Bone marrow (tissue), 2 donors: ENCODE results near the gene CLEC4E.
"Not testable (repeated sequence)": the region's sequence is repeated elsewhere in the genome, so short reads cannot be mapped to it uniquely, and the experiment has no call there.

Source experiments
- DNase-seq, 2 donors: peaks; one replicate each; lab custom pipeline; 2025; lab: John Stamatoyannopoulos, UW

Gene CLEC4E

DNA sequence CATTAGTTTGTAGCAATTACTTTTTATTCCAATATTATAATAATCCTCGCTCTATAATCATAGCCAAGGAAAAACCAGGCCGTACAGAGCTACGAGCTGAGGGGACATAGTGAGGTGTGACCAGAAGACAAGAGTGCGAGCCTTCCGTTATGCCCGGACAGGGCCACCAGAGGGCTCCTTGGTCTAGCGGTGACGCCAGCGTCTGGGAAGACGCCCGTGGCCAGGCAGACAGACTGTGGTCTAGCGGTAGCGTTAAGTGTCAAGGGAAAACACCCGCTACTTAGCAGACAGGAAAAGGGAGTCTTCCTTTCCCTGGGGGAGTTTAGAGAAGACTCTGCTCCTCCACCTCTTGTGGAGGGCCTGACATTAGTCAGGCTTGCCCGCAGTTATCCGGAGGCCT lies 2.9 kb downstream of the CLEC4E start:
- not testable (repeated sequence) for DNase-seq

DNA sequence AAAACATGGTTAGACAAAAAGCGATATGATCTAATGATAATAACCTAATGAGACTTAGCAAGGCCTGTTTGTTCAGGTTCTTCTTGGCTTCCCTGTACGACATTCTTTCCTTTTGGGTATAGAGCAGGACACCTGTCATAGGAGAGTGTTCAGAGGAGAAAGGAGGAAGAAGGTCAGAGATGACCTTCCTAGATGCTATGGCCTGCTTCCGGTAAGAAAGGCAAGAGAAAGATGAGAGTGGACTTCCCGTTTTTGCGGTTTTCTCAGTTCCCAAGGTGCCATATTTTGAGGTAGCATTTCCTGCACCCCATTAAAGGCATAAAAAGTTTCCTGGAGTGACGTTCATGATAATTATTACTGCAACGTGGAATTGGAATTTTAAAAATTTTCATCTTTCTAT lies 8.7 kb downstream of the CLEC4E start:
- DNase-seq = no peak

DNA sequence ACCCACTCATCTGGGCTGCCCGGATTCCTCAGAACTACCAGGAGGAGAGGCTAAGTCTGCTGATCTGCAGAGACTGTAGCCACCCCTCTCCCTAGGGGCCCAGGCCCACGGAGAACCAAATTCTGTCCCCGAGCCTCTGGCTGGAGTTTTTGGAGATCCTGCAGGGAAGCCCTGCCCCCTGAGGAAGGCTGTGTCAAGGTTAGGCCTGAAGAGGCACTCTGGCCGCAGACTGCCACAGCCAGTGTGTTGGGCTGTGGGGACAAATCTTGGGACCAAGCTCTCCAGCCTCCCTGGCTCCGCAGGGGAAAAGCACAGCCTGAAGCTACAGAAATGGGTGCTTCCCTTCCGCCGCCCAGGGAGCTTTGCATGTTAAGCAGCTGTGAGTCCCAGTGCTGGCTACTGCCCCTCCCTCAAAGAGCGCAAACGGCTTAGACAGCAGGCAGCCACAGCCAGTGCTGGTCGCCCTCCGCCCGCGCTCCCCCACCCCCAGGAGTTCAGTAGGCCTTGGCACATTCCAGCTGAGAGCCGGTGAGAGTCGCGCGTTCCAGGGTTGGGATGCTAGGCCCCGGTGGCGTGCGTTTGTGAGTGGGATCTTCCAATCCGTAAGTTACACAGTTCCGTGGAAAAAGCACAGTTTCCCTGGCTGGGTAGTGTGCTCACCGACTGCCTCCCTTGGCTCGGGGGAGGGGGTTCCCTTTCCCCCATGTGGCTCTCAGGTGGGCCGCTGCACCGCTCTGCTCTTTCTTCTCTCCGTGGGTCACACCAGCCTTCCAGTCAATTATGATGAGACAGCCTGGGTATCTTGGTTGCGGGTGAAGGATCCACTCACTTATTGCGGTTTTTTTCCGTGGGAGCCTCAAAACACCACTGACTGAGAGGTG lies 13.2 kb downstream of the CLEC4E start:
- DNase-seq = no peak

DNA sequence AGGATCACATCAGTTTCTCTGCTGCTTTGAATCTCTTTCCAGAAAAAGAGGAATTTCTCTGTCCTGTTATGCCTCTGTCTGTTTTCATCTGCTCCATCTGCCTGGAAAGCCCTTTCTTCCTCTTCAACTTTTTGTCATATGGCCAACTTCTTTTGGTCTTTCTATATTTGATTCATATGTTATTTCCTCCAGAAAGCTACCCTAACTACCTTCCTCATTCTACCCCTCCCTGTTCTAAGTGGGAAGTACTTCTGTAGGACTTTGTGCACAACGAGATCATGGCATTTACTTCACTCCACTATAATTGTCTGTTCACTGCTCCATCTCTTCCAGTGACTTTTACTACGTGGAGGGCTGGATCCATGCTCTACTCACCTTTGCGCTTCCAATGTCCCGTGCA lies 21.5 kb downstream of the CLEC4E start:
- DNase-seq = no peak

DNA sequence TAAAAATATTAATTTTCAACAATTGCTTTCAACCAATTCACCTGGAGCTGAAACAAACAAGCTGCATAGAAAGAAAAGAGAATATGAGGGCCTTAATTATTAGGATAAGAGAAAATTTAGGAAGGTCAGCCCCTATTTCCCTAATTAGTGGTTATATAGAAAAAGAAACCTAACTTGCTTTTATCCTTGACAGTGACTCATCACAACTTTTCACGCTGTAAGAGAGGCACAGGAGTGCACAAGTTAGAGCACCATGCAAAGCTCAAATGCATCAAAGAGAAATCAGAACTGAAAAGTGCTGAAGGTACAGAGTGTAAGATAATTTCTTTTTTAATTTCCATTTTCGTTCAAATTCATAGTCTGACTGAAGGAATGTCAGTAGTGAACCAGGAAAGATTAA lies 22.7 kb downstream of the CLEC4E start:
- no peak for DNase-seq

DNA sequence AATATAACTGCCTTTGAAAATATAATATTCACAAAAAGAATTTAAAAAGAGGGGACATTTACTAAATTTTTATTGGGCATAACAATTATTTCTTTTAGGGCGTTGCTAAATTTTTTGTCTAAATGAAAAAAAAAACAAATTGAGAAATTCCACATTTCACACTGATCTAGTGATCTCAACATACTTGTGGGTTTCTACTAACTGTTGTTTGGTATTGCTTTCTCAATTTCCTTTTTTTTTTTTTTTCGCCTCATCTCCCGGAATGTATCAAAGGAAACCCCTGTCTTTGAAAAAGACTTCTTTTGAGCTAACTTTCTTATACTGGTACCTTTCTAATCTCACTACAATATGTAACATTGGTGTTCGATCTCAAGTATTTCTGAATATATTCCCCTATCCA lies 27.4 kb downstream of the CLEC4E start, which contains the start of gene CLEC4D:
CLEC4D (plus strand) TSS at position 248 of the 400 bp plus-strand sequence. CDS start 230 bp downstream, outside the sequence.
- DNase-seq = no peak

DNA sequence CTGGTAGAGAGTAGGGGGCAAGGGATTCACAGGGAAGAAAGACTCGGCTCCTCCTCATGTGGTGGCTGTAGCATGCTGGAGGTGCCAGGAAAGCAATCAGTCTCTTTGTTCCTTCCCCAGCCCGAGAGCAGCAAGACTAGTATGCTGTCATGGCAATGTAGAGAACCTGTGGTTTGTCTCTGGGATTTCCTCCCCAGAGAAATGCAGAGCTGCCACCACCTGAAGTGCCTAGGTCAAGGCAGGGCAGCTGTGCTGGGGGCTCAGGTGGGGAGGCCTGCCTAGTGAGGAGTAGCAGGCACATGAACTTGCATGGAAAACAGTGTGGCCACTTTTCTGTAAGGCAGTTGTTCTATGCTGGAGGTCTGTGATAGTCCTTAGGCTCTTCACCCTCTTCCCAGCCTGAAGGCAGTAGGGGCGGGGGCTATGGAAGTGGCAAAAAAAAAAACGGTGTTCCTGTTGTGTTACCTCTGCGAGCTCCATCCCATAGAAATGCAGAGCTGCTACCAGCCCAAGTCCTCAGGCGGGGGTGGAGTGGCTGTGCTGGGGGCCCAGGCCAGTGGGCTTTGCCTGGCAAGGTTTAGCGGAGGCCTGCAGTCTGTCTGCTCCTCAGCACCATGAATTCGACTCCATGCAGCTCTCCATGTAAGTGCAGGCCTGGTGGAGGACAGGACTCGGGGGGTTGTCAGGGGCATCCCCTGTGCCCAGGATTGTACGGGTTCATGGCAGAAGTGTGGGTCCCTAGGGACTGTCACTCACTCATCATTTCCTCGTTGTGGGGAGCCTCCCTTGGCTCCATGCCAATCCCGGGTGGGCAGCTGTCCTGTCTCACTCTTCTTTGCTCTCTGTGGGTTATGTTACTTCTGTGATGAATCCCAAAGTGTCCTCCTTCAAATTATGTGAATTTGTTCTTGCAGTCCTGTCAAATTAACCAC lies 31.5 kb downstream of the CLEC4E start:
- DNase-seq = no peak

DNA sequence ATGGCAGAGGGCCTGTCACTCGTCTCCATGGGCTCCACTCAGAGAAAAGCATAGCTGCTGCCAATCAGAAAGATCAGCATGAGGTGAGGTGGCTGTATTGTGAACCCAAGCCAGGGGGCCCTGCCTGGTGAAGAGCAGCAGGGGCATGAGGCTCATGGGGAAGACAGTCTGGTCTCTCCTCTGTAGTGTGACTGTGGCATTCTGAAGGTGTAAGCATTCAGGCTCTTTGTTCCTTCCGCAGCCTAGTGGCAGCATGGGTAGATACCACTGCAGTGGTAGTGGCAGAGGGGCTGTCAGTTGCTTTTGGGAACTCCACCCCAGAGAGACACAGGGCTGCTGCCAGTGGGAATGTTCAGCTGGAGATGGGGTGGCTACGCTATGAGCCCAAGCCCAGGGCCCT lies 32.5 kb downstream of the CLEC4E start:
- no peak for DNase-seq

DNA sequence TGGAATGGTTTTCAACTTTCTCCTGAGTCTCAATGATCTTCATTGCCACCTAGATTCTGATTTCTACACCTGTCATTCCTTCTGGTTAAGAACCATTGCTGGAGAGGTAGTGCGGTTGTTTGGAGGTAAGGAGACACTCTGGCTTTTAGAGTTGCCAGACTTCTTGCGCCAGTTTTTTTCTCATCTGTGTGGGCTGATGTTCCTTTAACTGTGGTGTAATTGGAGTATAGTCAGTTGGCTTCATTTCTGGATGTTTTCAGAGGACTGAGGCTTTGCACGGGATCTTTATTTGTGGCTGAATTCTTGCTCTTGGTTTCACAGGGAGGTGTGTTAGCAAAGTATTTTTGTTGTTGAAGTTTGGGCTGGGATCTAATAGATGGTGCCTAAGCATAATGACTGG lies 33.1 kb downstream of the CLEC4E start:
- DNase-seq = no peak

DNA sequence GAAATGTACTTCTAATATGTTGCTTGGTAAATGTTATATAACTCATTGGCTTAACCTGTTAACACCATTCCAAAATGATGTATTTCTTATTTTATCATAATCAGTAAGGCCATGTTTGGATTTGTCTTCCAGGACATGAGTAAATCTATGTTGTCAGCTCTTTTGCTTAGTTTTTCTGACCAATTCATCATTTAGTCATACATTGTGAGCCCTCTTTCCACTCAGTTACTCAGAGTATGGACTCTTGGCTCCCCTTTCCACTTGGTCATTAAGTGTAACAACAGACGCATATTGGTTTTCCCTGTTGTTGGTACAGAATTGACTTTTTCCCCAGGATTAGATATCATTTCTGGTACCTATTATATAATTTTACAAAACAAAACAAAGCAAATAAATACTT lies 36.4 kb downstream of the CLEC4E start:
- no peak for DNase-seq

DNA sequence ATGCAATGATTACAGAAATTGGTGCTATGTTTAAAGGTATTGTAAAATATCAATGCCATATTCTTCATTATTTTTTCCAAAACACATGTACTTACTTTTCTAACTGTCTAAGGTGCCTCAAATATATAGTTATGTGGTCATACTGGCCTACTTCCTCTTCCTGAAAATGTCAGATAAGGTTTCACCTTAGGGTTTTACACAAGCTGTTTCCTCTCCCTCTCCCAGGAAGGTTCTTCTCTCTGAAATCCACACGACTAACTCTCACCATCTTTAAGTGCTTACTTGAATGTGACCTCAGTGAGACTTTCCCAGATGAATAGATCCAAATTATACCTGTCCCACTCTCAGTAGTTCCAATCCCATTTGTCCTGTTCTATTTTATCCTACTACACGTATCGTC lies 39.0 kb downstream of the CLEC4E start:
- no peak for DNase-seq

DNA sequence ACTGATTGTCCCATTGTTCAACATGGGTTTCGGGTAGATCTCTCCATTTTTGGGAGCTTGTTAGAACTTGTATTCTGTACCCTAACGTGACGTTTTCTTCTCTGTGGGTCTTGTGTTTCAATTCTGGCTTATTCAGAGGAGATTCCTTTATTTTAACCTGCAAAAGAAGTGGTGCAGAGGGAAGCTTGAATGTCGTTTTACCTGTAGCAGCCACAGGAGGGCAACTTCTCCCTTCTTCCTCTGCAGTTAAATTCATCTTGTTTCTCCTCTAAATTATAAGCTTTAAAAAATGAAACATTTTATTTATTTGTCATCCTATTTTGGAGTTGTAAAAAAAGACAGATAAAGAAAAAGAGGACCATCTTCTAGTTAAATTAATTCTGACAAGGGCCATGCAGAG lies 41.1 kb downstream of the CLEC4E start:
- DNase-seq = no peak

DNA sequence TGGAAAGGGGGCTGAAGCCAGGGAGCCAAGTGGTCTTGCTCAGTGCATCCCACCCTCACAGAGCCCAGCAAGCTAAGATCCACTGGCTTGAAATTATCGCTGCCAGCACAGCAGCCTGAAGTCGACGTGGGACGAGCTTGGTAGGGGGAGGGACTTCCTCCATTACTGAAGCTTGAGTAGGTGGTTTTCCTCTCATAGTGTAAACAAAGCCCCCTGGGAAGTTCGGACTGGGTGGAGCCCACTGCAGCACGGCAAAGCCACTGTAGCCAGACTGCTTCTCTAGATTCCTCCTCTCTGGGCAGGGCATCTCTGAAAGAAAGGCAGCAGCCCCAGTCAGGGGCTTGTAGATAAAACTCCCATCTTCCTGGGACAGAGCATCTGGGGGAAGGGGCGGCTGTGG lies 44.6 kb downstream of the CLEC4E start:
- not testable (repeated sequence) for DNase-seq

DNA sequence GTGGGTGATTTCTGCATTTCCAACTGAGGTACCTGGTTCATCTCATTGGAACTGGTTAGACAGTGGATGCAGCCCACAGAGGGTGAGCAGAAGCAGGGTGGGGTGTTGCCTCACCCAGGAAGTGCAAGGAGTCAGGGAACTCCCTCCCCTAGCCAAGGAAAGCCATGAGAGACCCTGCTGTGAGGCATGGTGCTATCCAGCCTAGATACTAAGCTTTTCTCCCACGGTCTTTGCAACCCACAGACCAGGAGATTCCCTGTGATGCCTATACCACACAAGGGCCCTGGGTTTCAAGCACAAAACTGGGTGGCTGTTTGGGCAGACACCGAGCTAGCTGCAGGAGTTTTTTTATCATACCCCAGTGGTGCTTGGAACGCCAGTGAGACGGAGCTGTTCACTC lies 45.0 kb downstream of the CLEC4E start:
- DNase-seq = not testable (repeated sequence)

DNA sequence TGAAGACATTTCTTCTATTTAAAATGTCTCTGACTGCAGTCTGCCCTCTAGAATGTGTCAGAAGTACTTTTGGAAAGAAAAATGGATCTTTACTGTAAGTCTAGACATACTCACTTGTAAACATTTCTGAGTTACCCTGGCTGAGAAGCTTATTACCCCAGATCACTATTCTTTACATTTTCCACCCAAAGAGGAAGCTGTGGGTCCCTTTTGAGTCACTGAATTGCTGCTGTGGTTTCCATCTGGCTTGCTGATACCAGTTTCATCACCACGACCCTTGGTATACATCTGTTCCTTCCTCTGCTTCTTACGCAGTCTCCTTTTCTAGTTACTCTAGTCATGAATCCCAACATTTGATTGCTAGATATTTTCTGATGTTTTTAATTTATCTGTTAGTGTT lies 47.6 kb downstream of the CLEC4E start:
- peak in 1 of 2 donors; percentile 13 for DNase-seq

DNA sequence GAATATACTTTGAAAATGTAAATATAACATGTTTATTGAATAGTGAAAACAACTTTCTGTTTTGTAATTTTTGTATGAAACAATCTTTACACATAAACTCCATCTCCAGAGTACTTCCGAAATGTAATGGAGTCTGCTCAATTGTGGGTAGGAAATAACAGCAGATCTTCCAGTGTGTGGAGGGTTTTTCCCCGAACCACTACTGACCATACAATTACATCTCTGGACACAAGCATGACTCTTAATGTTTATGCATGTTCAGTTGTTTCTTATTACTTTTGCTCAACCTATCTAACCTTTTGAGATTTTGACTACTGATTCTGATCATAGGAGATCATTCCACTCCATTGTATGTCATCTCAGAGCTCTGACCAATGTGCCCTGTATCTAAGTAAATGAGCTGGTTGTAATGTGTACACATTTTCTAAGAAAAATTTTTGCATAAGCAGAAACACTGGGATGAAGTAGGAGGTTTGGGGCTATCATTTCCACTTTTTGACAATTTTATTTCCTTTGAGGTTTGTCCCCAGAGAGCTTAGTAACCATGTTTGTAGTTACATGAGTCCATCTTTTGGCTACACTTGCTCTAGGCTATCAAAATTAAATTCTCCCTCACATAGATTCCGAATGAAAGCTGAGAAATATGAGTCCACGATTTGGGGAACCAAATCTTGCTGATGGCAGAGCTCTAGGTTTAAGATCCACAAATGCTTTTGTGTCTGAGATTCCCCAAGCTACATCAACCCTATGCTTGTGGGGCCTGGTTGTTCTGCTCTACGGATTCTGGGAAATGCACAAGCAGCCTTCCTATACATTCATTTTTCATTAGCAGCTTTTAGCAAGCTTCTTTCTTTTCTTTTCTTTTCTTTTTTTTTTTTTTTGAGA lies 48.8 kb downstream of the CLEC4E start:
- no peak for DNase-seq
